HCT116 (cell line): ENCODE measurements around the gene PPP2R5A. TPM values are rescaled to one million over a fixed set of nuclear protein-coding genes. Genes with fewer than 3 reads are reported as not detected.

Source experiments
- ATAC-seq: fragments of 200-7000 bp; cut with Tn5 transposase; 2 replicates; pipeline ENCODE4 v1.9.1; 2020; ENCODE audit warnings: mild to moderate bottlenecking, moderate library complexity
- BruUV-seq: library from RNA; stranded (reverse); fragments of 400-500 nt; replicated peaks from 2 replicates; lab custom pipeline; 2021; lab: Mats Ljungman, UMichigan
- CTCF ChIA-PET: fragments of 300-600 bp; sonication (Branson Sonifier 250); formaldehyde crosslinking; loops from one replicate; lab custom pipeline; 2021; ENCODE audit warnings: antibody characterized with exemption; lab: Charles Lee
- POLR2A ChIA-PET: fragments of 300-600, 350-600 bp; sonication (Branson Sonifier 250); formaldehyde crosslinking; loops from one replicate; lab custom pipeline; 2021; ENCODE audit warnings: antibody characterized with exemption; lab: Charles Lee
- RAD21 ChIA-PET, 2 experiments: fragments of 300-600 bp; sonication (Branson Sonifier 250); formaldehyde crosslinking; loops; one replicate each; lab custom pipeline; 2023; ENCODE audit warnings: low total read pairs in 2 of 2; ENCODE audit not compliant: uncharacterized antibody in 2 of 2, unreplicated experiment in 2 of 2, low non-redundant PET in 1 of 2; lab: Charles Lee
- DNase-seq: peaks from one replicate; pipeline ENCODE4 v3.0.0-alpha.2; 2010; ENCODE audit warnings: low read depth, low spot score
- H2AFZ ChIP-seq: fragments of 200-600 bp; shearing (Covaris generic), sonication (generic); 2 replicates; pipeline ENCODE4 v1.6.1; 2017; ENCODE audit warnings: low read depth, mixed run types, mixed read lengths, antibody characterized with exemption, low read length; ENCODE audit not compliant: poor library complexity, severe bottlenecking
- H3K27ac ChIP-seq: 2 replicates; pipeline ENCODE4 v1.5.1; 2012; ENCODE audit warnings: low read depth, low read length
- H3K27me3 ChIP-seq: fragments of 200-600 bp; sonication (generic); 2 replicates; pipeline ENCODE4 v1.6.1; 2016; ENCODE audit warnings: mixed run types, low read length, mixed read lengths; ENCODE audit not compliant: insufficient read depth
- H3K36me3 ChIP-seq, 2 experiments: fragments of 200-500 bp in 1 of 2; fragments of 200-600 bp in 1 of 2; sonication (Bioruptor generic) in 1 of 2; sonication (generic) in 1 of 2; 2 replicates each; pipeline versions ENCODE4 v1.5.1 to v1.6.1; 2014 to 2016; ENCODE audit warnings: low read length in 2 of 2, inconsistent platforms in 1 of 2, mixed read lengths in 1 of 2, mixed run types in 1 of 2; ENCODE audit not compliant: insufficient read depth in 2 of 2, control insufficient read depth in 1 of 2
- H3K4me1 ChIP-seq, 2 experiments: fragments of 200-600 bp in 1 of 2; sonication (generic) in 1 of 2; 2 replicates each; pipeline versions ENCODE4 v1.5.1 to v1.6.1; 2012 to 2017; ENCODE audit warnings: low read length in 2 of 2, inconsistent platforms in 1 of 2, mild to moderate bottlenecking in 1 of 2, mixed read lengths in 1 of 2, mixed run types in 1 of 2, moderate library complexity in 1 of 2; ENCODE audit not compliant: insufficient read depth in 2 of 2, control insufficient read depth in 1 of 2
- H3K4me2 ChIP-seq: fragments of 200-600 bp; sonication (generic); 2 replicates; pipeline ENCODE4 v1.6.1; 2017; ENCODE audit warnings: mixed run types, low read length, mixed read lengths
- H3K4me3 ChIP-seq, 2 experiments: fragments of 200-600 bp in 1 of 2; sonication (generic) in 1 of 2; replicated peaks in 1 of 2; 2 replicates each; pipeline ENCODE4 v1.5.1; 2011 to 2016; ENCODE audit warnings: low read length in 2 of 2, control low read depth in 1 of 2, low read depth in 1 of 2, mild to moderate bottlenecking in 1 of 2, mixed read lengths in 1 of 2, mixed run types in 1 of 2
- H3K79me2 ChIP-seq: fragments of 200-600 bp; sonication (generic); 2 replicates; pipeline ENCODE4 v1.6.1; 2017; ENCODE audit warnings: mild to moderate bottlenecking, mixed run types, low read length, moderate library complexity, mixed read lengths; ENCODE audit not compliant: insufficient read depth
- H3K9ac ChIP-seq: fragments of 200-600 bp; sonication (generic); 2 replicates; pipeline ENCODE4 v1.6.1; 2016; ENCODE audit warnings: low read length, mixed read lengths
- H3K9me2 ChIP-seq: fragments of 200-600 bp; sonication (generic), shearing (Covaris generic); 2 replicates; pipeline ENCODE4 v1.6.1; 2017; ENCODE audit warnings: mixed run types, mild to moderate bottlenecking, moderate library complexity; ENCODE audit not compliant: insufficient read depth
- H3K9me3 ChIP-seq, 2 experiments: fragments of 200-500 bp in 1 of 2; fragments of 200-600 bp in 1 of 2; sonication (Bioruptor generic) in 1 of 2; sonication (generic) in 1 of 2; 2 replicates each; pipeline ENCODE4 v1.6.1; 2014 to 2017; ENCODE audit warnings: low read length in 2 of 2, mixed read lengths in 2 of 2, inconsistent platforms in 1 of 2, low read depth in 1 of 2, mild to moderate bottlenecking in 1 of 2, mixed run types in 1 of 2, moderate library complexity in 1 of 2; ENCODE audit not compliant: control insufficient read depth in 1 of 2, insufficient read depth in 1 of 2
- H4K20me1 ChIP-seq: fragments of 200-600 bp; sonication (generic), shearing (Covaris generic); 2 replicates; pipeline ENCODE4 v1.6.1; 2017; ENCODE audit warnings: mixed run types, mild to moderate bottlenecking, moderate library complexity; ENCODE audit not compliant: insufficient read depth
- CEBPB ChIP-seq: IDR thresholded peaks from 2 replicates; pipeline ENCODE4 v1.6.1; 2012; ENCODE audit warnings: low read depth
- FOSL1 ChIP-seq: IDR thresholded peaks from 2 replicates; pipeline ENCODE4 v1.6.1; 2012; ENCODE audit warnings: low read depth
- JUND ChIP-seq: IDR thresholded peaks from 2 replicates; pipeline ENCODE4 v1.6.1; 2012
- POLR2A ChIP-seq: IDR thresholded peaks from 2 replicates; pipeline ENCODE4 v1.7.0; 2011; ENCODE audit warnings: borderline replicate concordance; ENCODE audit not compliant: insufficient read depth, insufficient read length; ENCODE audit errors: extremely low read depth
- POLR2AphosphoS5 ChIP-seq: IDR thresholded peaks from 2 replicates; pipeline ENCODE4 v1.6.1; 2011; ENCODE audit warnings: mild to moderate bottlenecking, low read depth, low read length, moderate library complexity
- SRF ChIP-seq: IDR thresholded peaks from 2 replicates; pipeline ENCODE4 v1.6.1; 2012; ENCODE audit warnings: low read depth
- TCF7L2 ChIP-seq: IDR thresholded peaks from 2 replicates; pipeline ENCODE4 v1.7.0; 2011; ENCODE audit warnings: borderline replicate concordance, inconsistent platforms; ENCODE audit not compliant: insufficient read depth, insufficient read length; ENCODE audit errors: extremely low read depth
- intact Hi-C: fragments of 100-400 bp; cut with micrococcal nuclease; formaldehyde crosslinking; loops from 2 replicates; pipeline ENCODE4 v1.10.0; 2022
- total RNA-seq: library from RNA; stranded (reverse); gene quantifications from one replicate; pipeline ENCODE4 v1.2.1, GENCODE V29; 2021; ENCODE audit not compliant: unreplicated experiment
- TF ChIP-seq, protein P1 (sequence below): IDR thresholded peaks from 2 replicates; pipeline ENCODE4 v1.6.1; 2012; ENCODE audit warnings: low read depth
- TF ChIP-seq, protein P2 (sequence below): IDR thresholded peaks from 2 replicates; pipeline ENCODE4 v1.6.1; 2012
- TF ChIP-seq, protein P3 (sequence below): IDR thresholded peaks from 2 replicates; pipeline ENCODE4 v1.6.1; 2011; ENCODE audit warnings: mild to moderate bottlenecking, low read length, moderate library complexity; ENCODE audit not compliant: insufficient replicate concordance; ENCODE audit errors: extremely low read depth
- TF ChIP-seq, protein P4 (sequence below): IDR thresholded peaks from 2 replicates; pipeline ENCODE4 v1.6.1; 2012
- TF ChIP-seq, protein P5 (sequence below), 3 experiments: fragments of 200-600 bp in 1 of 3; sonication (generic) in 1 of 3; IDR thresholded peaks in 2 of 3; conservative IDR thresholded peaks in 1 of 3; 2 replicates each; pipeline ENCODE4 v1.5.1; 2012 to 2017; ENCODE audit warnings: low read depth in 2 of 3, low read length in 2 of 3, antibody characterized with exemption in 1 of 3, borderline replicate concordance in 1 of 3, control low read depth in 1 of 3, mild to moderate bottlenecking in 1 of 3, mixed read lengths in 1 of 3, mixed run types in 1 of 3, moderate library complexity in 1 of 3; ENCODE audit not compliant: insufficient read depth in 1 of 3

The PPP2R5A gene
- total RNA-seq, 1 experiment from 2014 or later, result 33.1 TPM

DNA sequence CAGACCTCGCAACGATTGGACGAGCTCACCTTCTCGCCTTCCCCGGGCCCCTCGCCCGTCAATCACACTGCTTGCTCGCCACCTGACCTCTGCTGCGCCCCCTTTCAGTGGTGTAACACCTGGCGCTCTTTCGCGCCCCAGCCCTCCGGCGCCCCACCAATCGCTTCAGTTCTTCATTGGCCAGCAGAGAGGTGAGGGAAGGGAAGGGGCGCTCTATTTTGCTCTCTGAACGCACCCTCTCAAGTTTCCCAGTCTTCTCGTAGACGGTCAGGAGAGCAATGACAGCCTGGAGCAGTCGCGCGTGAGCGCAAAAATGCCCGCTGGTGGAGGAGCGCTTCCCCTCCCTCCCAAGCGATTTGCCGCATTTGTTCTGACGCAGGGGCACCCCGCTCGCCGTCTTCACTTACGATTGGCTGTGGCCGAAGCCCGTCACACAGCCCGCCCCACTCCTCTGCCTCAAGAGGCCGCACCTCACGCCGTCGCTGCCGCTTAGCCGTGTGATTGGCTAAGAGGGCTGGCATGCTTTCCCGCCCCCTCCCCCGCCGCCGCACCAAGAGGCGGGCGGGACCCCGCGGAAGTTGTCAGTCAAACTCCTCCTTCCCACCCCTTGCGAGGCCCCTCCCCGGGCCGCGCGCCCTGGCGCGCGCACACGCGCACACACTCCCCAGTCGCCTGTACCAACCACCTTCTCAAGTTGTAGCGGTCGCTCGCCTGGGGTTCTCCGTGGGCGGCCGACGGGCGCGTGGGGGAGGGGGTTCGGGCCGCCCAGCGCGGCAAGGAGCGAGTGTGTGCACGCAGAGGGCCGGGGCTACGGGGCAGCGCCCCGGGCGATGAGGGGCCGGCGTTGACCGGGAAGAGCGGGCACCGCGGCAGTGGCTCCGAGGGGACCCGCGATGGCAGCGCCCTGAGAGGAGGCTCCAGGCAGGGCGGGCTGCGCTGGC, at the start of gene PPP2R5A (continued):
- TF ChIP-seq, protein P1, sequence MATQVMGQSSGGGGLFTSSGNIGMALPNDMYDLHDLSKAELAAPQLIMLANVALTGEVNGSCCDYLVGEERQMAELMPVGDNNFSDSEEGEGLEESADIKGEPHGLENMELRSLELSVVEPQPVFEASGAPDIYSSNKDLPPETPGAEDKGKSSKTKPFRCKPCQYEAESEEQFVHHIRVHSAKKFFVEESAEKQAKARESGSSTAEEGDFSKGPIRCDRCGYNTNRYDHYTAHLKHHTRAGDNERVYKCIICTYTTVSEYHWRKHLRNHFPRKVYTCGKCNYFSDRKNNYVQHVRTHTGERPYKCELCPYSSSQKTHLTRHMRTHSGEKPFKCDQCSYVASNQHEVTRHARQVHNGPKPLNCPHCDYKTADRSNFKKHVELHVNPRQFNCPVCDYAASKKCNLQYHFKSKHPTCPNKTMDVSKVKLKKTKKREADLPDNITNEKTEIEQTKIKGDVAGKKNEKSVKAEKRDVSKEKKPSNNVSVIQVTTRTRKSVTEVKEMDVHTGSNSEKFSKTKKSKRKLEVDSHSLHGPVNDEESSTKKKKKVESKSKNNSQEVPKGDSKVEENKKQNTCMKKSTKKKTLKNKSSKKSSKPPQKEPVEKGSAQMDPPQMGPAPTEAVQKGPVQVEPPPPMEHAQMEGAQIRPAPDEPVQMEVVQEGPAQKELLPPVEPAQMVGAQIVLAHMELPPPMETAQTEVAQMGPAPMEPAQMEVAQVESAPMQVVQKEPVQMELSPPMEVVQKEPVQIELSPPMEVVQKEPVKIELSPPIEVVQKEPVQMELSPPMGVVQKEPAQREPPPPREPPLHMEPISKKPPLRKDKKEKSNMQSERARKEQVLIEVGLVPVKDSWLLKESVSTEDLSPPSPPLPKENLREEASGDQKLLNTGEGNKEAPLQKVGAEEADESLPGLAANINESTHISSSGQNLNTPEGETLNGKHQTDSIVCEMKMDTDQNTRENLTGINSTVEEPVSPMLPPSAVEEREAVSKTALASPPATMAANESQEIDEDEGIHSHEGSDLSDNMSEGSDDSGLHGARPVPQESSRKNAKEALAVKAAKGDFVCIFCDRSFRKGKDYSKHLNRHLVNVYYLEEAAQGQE, result no peak
- TF ChIP-seq POLR2A (peak; percentile 76), FOSL1 (no peak), TCF7L2 (peak; percentile 9), JUND (peak; percentile 46; the same call in 1 of the 2 replicates)

DNA sequence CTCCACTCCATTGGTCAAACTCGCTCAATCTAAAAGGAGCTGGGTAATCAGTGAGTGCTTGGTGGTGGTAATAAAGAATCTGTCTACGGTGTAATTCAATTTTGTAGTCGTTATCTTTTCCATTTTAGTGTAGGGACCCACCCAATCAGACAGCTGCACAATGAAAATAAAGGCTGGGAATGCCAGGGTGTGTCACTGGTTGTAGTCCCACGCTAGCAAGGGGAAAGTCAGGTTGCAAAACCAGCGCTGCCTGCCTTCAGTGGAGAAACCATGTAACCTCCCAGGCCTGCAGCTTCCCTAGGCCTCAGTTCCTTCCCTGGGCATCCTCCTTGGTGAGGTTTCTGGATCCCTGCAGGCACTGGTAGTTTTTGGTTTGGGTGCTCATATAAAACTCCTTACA, 49.4 kb upstream of the PPP2R5A start:
- ATAC-seq, result no peak
- POLR2A ChIA-PET, result no interaction called here
- TF ChIP-seq POLR2AphosphoS5, result no peak
- TF ChIP-seq FOSL1, result no peak
- TF ChIP-seq POLR2A, result no peak
- TF ChIP-seq, protein P2, sequence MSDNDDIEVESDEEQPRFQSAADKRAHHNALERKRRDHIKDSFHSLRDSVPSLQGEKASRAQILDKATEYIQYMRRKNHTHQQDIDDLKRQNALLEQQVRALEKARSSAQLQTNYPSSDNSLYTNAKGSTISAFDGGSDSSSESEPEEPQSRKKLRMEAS, result no peak
- TF ChIP-seq, protein P3, sequence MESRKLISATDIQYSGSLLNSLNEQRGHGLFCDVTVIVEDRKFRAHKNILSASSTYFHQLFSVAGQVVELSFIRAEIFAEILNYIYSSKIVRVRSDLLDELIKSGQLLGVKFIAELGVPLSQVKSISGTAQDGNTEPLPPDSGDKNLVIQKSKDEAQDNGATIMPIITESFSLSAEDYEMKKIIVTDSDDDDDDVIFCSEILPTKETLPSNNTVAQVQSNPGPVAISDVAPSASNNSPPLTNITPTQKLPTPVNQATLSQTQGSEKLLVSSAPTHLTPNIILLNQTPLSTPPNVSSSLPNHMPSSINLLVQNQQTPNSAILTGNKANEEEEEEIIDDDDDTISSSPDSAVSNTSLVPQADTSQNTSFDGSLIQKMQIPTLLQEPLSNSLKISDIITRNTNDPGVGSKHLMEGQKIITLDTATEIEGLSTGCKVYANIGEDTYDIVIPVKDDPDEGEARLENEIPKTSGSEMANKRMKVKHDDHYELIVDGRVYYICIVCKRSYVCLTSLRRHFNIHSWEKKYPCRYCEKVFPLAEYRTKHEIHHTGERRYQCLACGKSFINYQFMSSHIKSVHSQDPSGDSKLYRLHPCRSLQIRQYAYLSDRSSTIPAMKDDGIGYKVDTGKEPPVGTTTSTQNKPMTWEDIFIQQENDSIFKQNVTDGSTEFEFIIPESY, result no peak
- no peak for TF ChIP-seq SRF
- TF ChIP-seq, protein P4, sequence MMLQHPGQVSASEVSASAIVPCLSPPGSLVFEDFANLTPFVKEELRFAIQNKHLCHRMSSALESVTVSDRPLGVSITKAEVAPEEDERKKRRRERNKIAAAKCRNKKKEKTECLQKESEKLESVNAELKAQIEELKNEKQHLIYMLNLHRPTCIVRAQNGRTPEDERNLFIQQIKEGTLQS, result no peak
- TF ChIP-seq, protein P5, sequence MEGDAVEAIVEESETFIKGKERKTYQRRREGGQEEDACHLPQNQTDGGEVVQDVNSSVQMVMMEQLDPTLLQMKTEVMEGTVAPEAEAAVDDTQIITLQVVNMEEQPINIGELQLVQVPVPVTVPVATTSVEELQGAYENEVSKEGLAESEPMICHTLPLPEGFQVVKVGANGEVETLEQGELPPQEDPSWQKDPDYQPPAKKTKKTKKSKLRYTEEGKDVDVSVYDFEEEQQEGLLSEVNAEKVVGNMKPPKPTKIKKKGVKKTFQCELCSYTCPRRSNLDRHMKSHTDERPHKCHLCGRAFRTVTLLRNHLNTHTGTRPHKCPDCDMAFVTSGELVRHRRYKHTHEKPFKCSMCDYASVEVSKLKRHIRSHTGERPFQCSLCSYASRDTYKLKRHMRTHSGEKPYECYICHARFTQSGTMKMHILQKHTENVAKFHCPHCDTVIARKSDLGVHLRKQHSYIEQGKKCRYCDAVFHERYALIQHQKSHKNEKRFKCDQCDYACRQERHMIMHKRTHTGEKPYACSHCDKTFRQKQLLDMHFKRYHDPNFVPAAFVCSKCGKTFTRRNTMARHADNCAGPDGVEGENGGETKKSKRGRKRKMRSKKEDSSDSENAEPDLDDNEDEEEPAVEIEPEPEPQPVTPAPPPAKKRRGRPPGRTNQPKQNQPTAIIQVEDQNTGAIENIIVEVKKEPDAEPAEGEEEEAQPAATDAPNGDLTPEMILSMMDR (IDR thresholded peaks at IDR 0.05 in 2 of 3, conservative IDR thresholded peaks at IDR 0.05 in 1 of 3; ENCODE audit: borderline replicate concordance in 1 of 3, insufficient read depth in 1 of 3, low read depth in 2 of 3, low read length in 2 of 3), result no peak
- no peak for TF ChIP-seq CEBPB

More for the DNA sequence above, 49.4 kb upstream of the PPP2R5A start:
- ChIA-PET RAD21 (no interaction called here), CTCF (interaction anchor here (0.9 kb wide), 1 partner anchor 166 kb away, joined by 3 read pairs; no protein-coding TSS in a partner anchor)
- Histone ChIP-seq H3K36me3 (no peaks in the 10 kb centered on the region), H3K79me2 (no peaks in the 10 kb centered on the region), H3K9me3 (no peaks in the 10 kb centered on the region), H3K27ac (no peak overlapping the region), H4K20me1 (no peaks in the 10 kb centered on the region), H3K4me3 (no peak overlapping the region), H3K4me1 (peaks cover 30 to 54% of the 10 kb centered on the region in 2 experiments), H3K9ac (no peak overlapping the region), H2AFZ (no peak overlapping the region), H3K27me3 (no peaks in the 10 kb centered on the region), H3K9me2 (no peaks in the 10 kb centered on the region), H3K4me2 (peak overlapping the region; percentile 59; the same call in 1 of the 2 replicates)
- no peak for DNase-seq
- intact Hi-C loops, result no loop called here
- BruUV-seq, result no TSS peak
